H1 (cell line): ENCODE data around the gene LSM3. TPM values are rescaled to one million over a fixed set of nuclear protein-coding genes. Genes with fewer than 3 reads are reported as not detected.
A peak's percentile ranks its signal among the peaks of the same experiment; 100 is the strongest.

Experiments
- CTCF ChIA-PET: fragments of 300-600 bp; sonication (Branson Sonifier 250); formaldehyde crosslinking; loops from one replicate; lab custom pipeline; 2021; ENCODE audit not compliant: partially characterized antibody; lab: Charles Lee
- POLR2A ChIA-PET: fragments of 300-600 bp; sonication (Branson Sonifier 250); formaldehyde crosslinking; loops from one replicate; lab custom pipeline; 2021; ENCODE audit warnings: inconsistent platforms; ENCODE audit not compliant: partially characterized antibody; lab: Charles Lee
- DNase-seq, 2 experiments: peaks; one replicate each; pipeline versions ENCODE4 v3.0.0 to v3.0.0-alpha.2; 2010 to 2022; ENCODE audit warnings: low spot score in 2 of 2, low read depth in 1 of 2, mixed read lengths in 1 of 2
- FAIRE-seq: peaks from 2 replicates; lab custom pipeline; 2011; peaks lifted over from hg19 to GRCh38; lab: Jason Lieb, UNC
- H2AFZ ChIP-seq: 2 replicates; pipeline ENCODE4 v1.8.1; 2012; ENCODE audit warnings: low read length, inconsistent platforms
- H2AK5ac ChIP-seq: 2 replicates; pipeline ENCODE4 v1.6.1; 2013; ENCODE audit warnings: low read depth, low read length
- H2BK120ac ChIP-seq: replicated peaks from 2 replicates; pipeline ENCODE3; 2013; ENCODE audit warnings: low read depth, low read length, inconsistent platforms
- H2BK12ac ChIP-seq: 2 replicates; pipeline ENCODE4 v1.6.1; 2013; ENCODE audit warnings: low read depth, low read length
- H2BK15ac ChIP-seq: 2 replicates; pipeline ENCODE4 v1.6.1; 2013; ENCODE audit warnings: low read length
- H2BK20ac ChIP-seq: 2 replicates; pipeline ENCODE4 v1.6.1; 2013; ENCODE audit warnings: low read length
- H2BK5ac ChIP-seq: 2 replicates; pipeline ENCODE4 v1.6.1; 2013; ENCODE audit warnings: low read depth, low read length
- H3K14ac ChIP-seq: 2 replicates; pipeline ENCODE4 v1.6.1; 2013; ENCODE audit warnings: inconsistent platforms; ENCODE audit not compliant: insufficient read length
- H3K18ac ChIP-seq: 2 replicates; pipeline ENCODE4 v1.6.1; 2013; ENCODE audit warnings: low read length; ENCODE audit errors: extremely low read depth
- H3K23ac ChIP-seq: 2 replicates; pipeline ENCODE4 v1.6.1; 2013; ENCODE audit warnings: inconsistent platforms; ENCODE audit not compliant: insufficient read length
- H3K23me2 ChIP-seq: 2 replicates; pipeline ENCODE4 v1.6.1; 2013; ENCODE audit warnings: low read depth, low read length
- H3K27ac ChIP-seq: 2 replicates; pipeline ENCODE4 v1.6.1; 2011; ENCODE audit warnings: low read depth, low read length, inconsistent platforms
- H3K27me3 ChIP-seq, 4 experiments: replicated peaks in 1 of 4; 1 replicate in 1 of 4; 2 replicates in 3 of 4; pipeline versions ENCODE4 v1.6.1 to v1.8.1; 2011 to 2013; ENCODE audit warnings: low read length in 3 of 4, mild to moderate bottlenecking in 3 of 4, inconsistent platforms in 2 of 4, mixed read lengths in 2 of 4, moderate library complexity in 1 of 4; ENCODE audit not compliant: control insufficient read depth in 3 of 4, insufficient read depth in 3 of 4; ENCODE audit errors: extremely low read depth in 1 of 4
- H3K36me3 ChIP-seq, 4 experiments: 2 replicates each; pipeline versions ENCODE4 v1.6.1 to v1.8.1; 2011 to 2013; ENCODE audit warnings: mild to moderate bottlenecking in 4 of 4, low read length in 3 of 4, moderate library complexity in 2 of 4, control low read depth in 1 of 4, inconsistent platforms in 1 of 4; ENCODE audit not compliant: insufficient read depth in 4 of 4, control insufficient read depth in 2 of 4
- H3K4ac ChIP-seq: replicated peaks from 2 replicates; pipeline ENCODE3; 2013; ENCODE audit warnings: low read length, low read depth, mixed read lengths, inconsistent platforms; ENCODE audit not compliant: insufficient read length
- H3K4me1 ChIP-seq, 4 experiments: replicated peaks in 1 of 4; 1 replicate in 1 of 4; 2 replicates in 3 of 4; pipeline versions ENCODE4 v1.6.1 to v1.8.1; 2011 to 2013; ENCODE audit warnings: low read length in 3 of 4, inconsistent platforms in 2 of 4, mixed read lengths in 1 of 4; ENCODE audit not compliant: insufficient read depth in 4 of 4, control insufficient read depth in 3 of 4
- H3K4me2 ChIP-seq, 2 experiments: 2 replicates each; pipeline versions ENCODE4 v1.6.1 to v1.8.1; 2011 to 2013; ENCODE audit warnings: low read depth in 2 of 2, low read length in 2 of 2, control low read depth in 1 of 2, inconsistent platforms in 1 of 2, mild to moderate bottlenecking in 1 of 2; ENCODE audit not compliant: insufficient read depth in 1 of 2
- H3K4me3 ChIP-seq, 4 experiments: fragments of 200-600, 300-600 bp in 1 of 4; sonication (generic), shearing (Covaris generic), sonication (Bioruptor Twin) in 1 of 4; 2 replicates each; pipeline versions ENCODE4 v1.5.1 to v1.8.1; 2011 to 2016; ENCODE audit warnings: low read length in 4 of 4, low read depth in 3 of 4, control low read depth in 2 of 4, inconsistent platforms in 2 of 4, mild to moderate bottlenecking in 2 of 4, mixed read lengths in 1 of 4, moderate library complexity in 1 of 4; ENCODE audit not compliant: insufficient read depth in 2 of 4; ENCODE audit errors: extremely low read depth in 1 of 4
- H3K56ac ChIP-seq: replicated peaks from 2 replicates; pipeline ENCODE3; 2013; ENCODE audit warnings: low read depth, mild to moderate bottlenecking, mixed read lengths, low read length, inconsistent platforms; ENCODE audit not compliant: insufficient read length
- H3K79me1 ChIP-seq: 2 replicates; pipeline ENCODE4 v1.6.1; 2013; ENCODE audit warnings: low read depth, low read length, control low read depth
- H3K79me2 ChIP-seq, 2 experiments: 2 replicates each; pipeline versions ENCODE4 v1.6.1 to v1.8.1; 2012 to 2013; ENCODE audit warnings: low read length in 2 of 2, mild to moderate bottlenecking in 2 of 2, inconsistent platforms in 1 of 2; ENCODE audit not compliant: insufficient read depth in 2 of 2, control insufficient read depth in 1 of 2
- H3K9ac ChIP-seq, 4 experiments: replicated peaks in 1 of 4; 1 replicate in 1 of 4; 2 replicates in 3 of 4; pipeline versions ENCODE4 v1.6.1 to v1.8.1; 2011 to 2013; ENCODE audit warnings: low read depth in 3 of 4, low read length in 3 of 4, control low read depth in 2 of 4, mild to moderate bottlenecking in 2 of 4, moderate library complexity in 2 of 4, inconsistent platforms in 1 of 4; ENCODE audit errors: extremely low read depth in 1 of 4
- H3K9me3 ChIP-seq, 2 experiments: 2 replicates each; pipeline versions ENCODE4 v1.6.1 to v1.8.1; 2012 to 2013; ENCODE audit warnings: mild to moderate bottlenecking in 2 of 2, moderate library complexity in 2 of 2, control low read depth in 1 of 2, inconsistent platforms in 1 of 2, low read depth in 1 of 2, low read length in 1 of 2, mixed read lengths in 1 of 2; ENCODE audit not compliant: insufficient read depth in 2 of 2
- H4K20me1 ChIP-seq, 2 experiments: replicated peaks in 1 of 2; 2 replicates each; pipeline versions ENCODE3 to v1.8.1; 2011 to 2013; ENCODE audit warnings: inconsistent platforms in 2 of 2, low read length in 2 of 2, mild to moderate bottlenecking in 1 of 2; ENCODE audit not compliant: insufficient read depth in 2 of 2, control insufficient read depth in 1 of 2
- H4K5ac ChIP-seq: 2 replicates; pipeline ENCODE4 v1.6.1; 2013; ENCODE audit warnings: low read length, low read depth, mixed read lengths, inconsistent platforms; ENCODE audit not compliant: insufficient read length
- H4K8ac ChIP-seq: 2 replicates; pipeline ENCODE4 v1.8.0; 2013; ENCODE audit warnings: mild to moderate bottlenecking, moderate library complexity, low read length, inconsistent platforms; ENCODE audit not compliant: insufficient read depth; ENCODE audit errors: extremely low read depth
- H4K91ac ChIP-seq: replicated peaks from 2 replicates; pipeline ENCODE3; 2013; ENCODE audit warnings: low read length, mixed read lengths, inconsistent platforms; ENCODE audit not compliant: insufficient read length
- EP300 ChIP-seq, 2 experiments: IDR thresholded peaks; 1 replicate in 1 of 2; 2 replicates in 1 of 2; pipeline ENCODE4 v1.6.1; 2011 to 2012; ENCODE audit warnings: low read depth in 2 of 2, low read length in 2 of 2, mild to moderate bottlenecking in 2 of 2, borderline replicate concordance in 1 of 2, inconsistent platforms in 1 of 2, moderate library complexity in 1 of 2
- GABPA ChIP-seq: IDR thresholded peaks from 2 replicates; pipeline ENCODE4 v1.6.1; 2011; ENCODE audit warnings: mild to moderate bottlenecking, low read length, moderate library complexity, borderline replicate concordance; ENCODE audit not compliant: insufficient read depth
- HDAC2 ChIP-seq, 2 experiments: fragments of 300-600 bp in 1 of 2; sonication (generic) in 1 of 2; IDR thresholded peaks; 2 replicates each; pipeline ENCODE4 v1.6.1; 2011 to 2012; ENCODE audit warnings: low read depth in 2 of 2, low read length in 2 of 2, mild to moderate bottlenecking in 2 of 2, moderate library complexity in 2 of 2, borderline replicate concordance in 1 of 2, inconsistent platforms in 1 of 2
- HDAC6 ChIP-seq: IDR thresholded peaks from one replicate; pipeline ENCODE4 v1.7.1; 2012; ENCODE audit warnings: low read depth, mild to moderate bottlenecking, inconsistent platforms, low read length, moderate library complexity
- KDM4A ChIP-seq: IDR thresholded peaks from one replicate; pipeline ENCODE4 v1.7.1; 2012; ENCODE audit warnings: low read depth, mild to moderate bottlenecking, moderate library complexity, low read length, inconsistent platforms; ENCODE audit not compliant: severe bottlenecking
- MAFK ChIP-seq: IDR thresholded peaks from 2 replicates; pipeline ENCODE4 v1.6.1; 2012; ENCODE audit warnings: low read depth, mild to moderate bottlenecking, improper control_type of control experiment, low read length
- MAX ChIP-seq: IDR thresholded peaks from 2 replicates; pipeline ENCODE4 v1.6.1; 2012; ENCODE audit warnings: inconsistent platforms
- RXRA ChIP-seq: IDR thresholded peaks from 2 replicates; pipeline ENCODE4 v1.6.1; 2011; ENCODE audit warnings: low read depth, mild to moderate bottlenecking, low read length, moderate library complexity; ENCODE audit not compliant: insufficient read depth
- SIN3A ChIP-seq, 2 experiments: IDR thresholded peaks in 1 of 2; conservative IDR thresholded peaks in 1 of 2; 2 replicates each; pipeline ENCODE4 v1.6.1; 2011 to 2012; ENCODE audit warnings: low read length in 2 of 2, improper control_type of control experiment in 1 of 2, low read depth in 1 of 2, mild to moderate bottlenecking in 1 of 2
- SIRT6 ChIP-seq: IDR thresholded peaks from one replicate; pipeline ENCODE4 v1.7.1; 2012; ENCODE audit warnings: low read length, inconsistent platforms
- SP1 ChIP-seq: IDR thresholded peaks from 2 replicates; pipeline ENCODE4 v1.6.1; 2011; ENCODE audit warnings: low read depth, low read length
- TEAD4 ChIP-seq: IDR thresholded peaks from 2 replicates; pipeline ENCODE4 v1.6.1; 2012; ENCODE audit warnings: low read depth, low read length, inconsistent platforms, mixed read lengths
- YY1 ChIP-seq: IDR thresholded peaks from 2 replicates; pipeline ENCODE4 v1.6.1; 2011; ENCODE audit warnings: low read depth, mild to moderate bottlenecking, low read length
- WGBS, 2 experiments: shearing (Covaris generic) in 1 of 2; methylation state at CpG; one replicate each; pipeline versions ENCODE4 v1.1.6 to v1.1.7; 2013 to 2015; ENCODE audit warnings: low lambda C conversion rate in 2 of 2, mixed read lengths in 2 of 2, inconsistent platforms in 1 of 2, low coverage in 1 of 2, missing lambda C conversion rate in 1 of 2; ENCODE audit not compliant: insufficient replicate concordance in 2 of 2, insufficient coverage in 1 of 2, insufficient read length in 1 of 2; ENCODE audit errors: extremely low coverage in 1 of 2, missing lambda C conversion rate in 1 of 2; 5-methylcytosine and 5-hydroxymethylcytosine counted together
- polyA plus RNA-seq, 7 experiments: library from polyadenylated mRNA; depleted of rRNA in 3 of 7; stranded (reverse) in 5 of 7; unstranded in 2 of 7; fragments of >200 nt in 5 of 7; fragments of 200-250 nt in 2 of 7; gene quantifications; 1 replicate in 5 of 7; 2 replicates in 1 of 7; 4 replicates in 1 of 7; pipeline versions ENCODE4 v1.2.1 to v1.2.3, GENCODE V29; 2011 to 2013; ENCODE audit warnings: missing spikeins in 2 of 7, mixed read lengths in 2 of 7
- total RNA-seq: library from RNA; stranded (reverse); fragmentation: NEBNext Ultra II Directional; extraction: Animal tissue kit (Norgen Biotek cat#: 25700); gene quantifications from 2 replicates; pipeline ENCODE4 v1.2.1, GENCODE V29; 2021

The LSM3 gene
- total and polyA plus RNA-seq, 2 of the 8 experiments (the other 6 are each of a cell fraction or from before 2014, with no cell fraction given) = 7.1 to 25.4 TPM

GRCh38 chr3:14194865-14195264, 16.2 kb downstream of the LSM3 start:
- Histone ChIP-seq H4K8ac (no peak overlapping the region), H3K18ac (no peak overlapping the region), H3K56ac (no peak overlapping the region), H3K27ac (no peak overlapping the region), H3K4me1 (no peaks in the 10 kb centered on the region; a peak in 1 of 7 replicates), H3K4me3 (no peak overlapping the region), H2BK5ac (no peak overlapping the region), H3K9ac (peak overlapping the region in 1 of 4 experiments; percentile 8; a peak in 1 of 7 replicates), H3K27me3 (no peaks in the 10 kb centered on the region), H3K79me2 (peaks cover 0 to 34% of the 10 kb centered on the region in 2 experiments; a peak in 2 of 4 replicates), H2AK5ac (no peak overlapping the region), H4K20me1 (peaks cover 4% of the 10 kb centered on the region in 2 experiments), H2BK15ac (no peak overlapping the region), H3K4me2 (no peak overlapping the region), H3K79me1 (no peaks in the 10 kb centered on the region; the same call in none of the 2 replicates), H4K91ac (no peak overlapping the region), H3K14ac (no peak overlapping the region), H2AFZ (no peak overlapping the region), H3K23ac (no peak overlapping the region), H2BK20ac (no peak overlapping the region), H3K4ac (no peak overlapping the region), H3K9me3 (no peaks in the 10 kb centered on the region), H4K5ac (no peak overlapping the region), H2BK120ac (no peak overlapping the region), H2BK12ac (no peak overlapping the region), H3K36me3 (peaks cover 4 to 15% (median 7%) of the 10 kb centered on the region in 4 experiments; a peak in 6 of 8 replicates), H3K23me2 (no peaks in the 10 kb centered on the region)
- WGBS, 2 experiments = 91% methylated on average over 4 of the region's 4 CpGs; no CpG with 5 or more reads in 1 of the 2 experiments
- POLR2A ChIA-PET = no interaction called here
- no peak for FAIRE-seq
- CTCF ChIA-PET = interaction anchor here (1.1 to 1.4 kb wide), 5 partner anchors 9 to 274 kb away, joined by 3 to 6 read pairs (median 4); no protein-coding TSS in a partner anchor
- DNase-seq = peak in 1 of 2 experiments; percentile 31
- TF ChIP-seq EP300 (IDR thresholded peaks at IDR 0.05; ENCODE audit: borderline replicate concordance in 1 of 2, low read depth in 2 of 2, low read length in 2 of 2) (no peak), SIRT6 (no peak), MAFK (no peak), TEAD4 (no peak), RXRA (no peak), KDM4A (no peak), HDAC2 (IDR thresholded peaks at IDR 0.05; ENCODE audit: borderline replicate concordance in 1 of 2, low read depth in 2 of 2, low read length in 2 of 2) (no peak), MAX (no peak), GABPA (no peak), YY1 (no peak), SIN3A (conservative IDR thresholded peaks at IDR 0.05 in 1 of 2, IDR thresholded peaks at IDR 0.05 in 1 of 2; ENCODE audit: low read depth in 1 of 2, low read length in 2 of 2) (no peak), SP1 (no peak), HDAC6 (no peak)
